HepG2 (cell line): ENCODE measurements around the gene UPF3A.

Experiments used
- ATF2 ChIP-seq: sonication (generic); formaldehyde crosslinking; IDR thresholded peaks from 2 replicates; pipeline ENCODE4 v1.4.0; 2020; ENCODE audit warnings: missing genetic modification reagents
- CBX5 ChIP-seq: sonication (generic); formaldehyde crosslinking; IDR thresholded peaks from 2 replicates; pipeline ENCODE4 v1.4.0; 2020; ENCODE audit warnings: missing genetic modification reagents, borderline replicate concordance
- CTCF ChIP-seq: sonication (generic); formaldehyde crosslinking; IDR thresholded peaks from 2 replicates; pipeline ENCODE4 v1.5.0; 2020; ENCODE audit warnings: mild to moderate bottlenecking, missing genetic modification reagents, moderate library complexity
- EZH2 ChIP-seq: conservative IDR thresholded peaks from 2 replicates; pipeline ENCODE4 v1.6.1; 2012; ENCODE audit warnings: mild to moderate bottlenecking, low read depth, low read length, moderate library complexity
- PRDM10 ChIP-seq: sonication (generic); formaldehyde crosslinking; IDR thresholded peaks from 2 replicates; pipeline ENCODE4 v1.4.0; 2020; ENCODE audit warnings: low read depth, missing genetic modification reagents
- REST ChIP-seq, 2 experiments: IDR thresholded peaks; 2 replicates each; pipeline ENCODE4 v1.6.1; 2011 to 2012; ENCODE audit warnings: low read length in 2 of 2, borderline replicate concordance in 1 of 2, low read depth in 1 of 2, mild to moderate bottlenecking in 1 of 2, moderate library complexity in 1 of 2
- TAF1 ChIP-seq: sonication (generic); formaldehyde crosslinking; IDR thresholded peaks from 2 replicates; pipeline ENCODE4 v1.4.0; 2020; ENCODE audit warnings: missing genetic modification reagents
- ZBTB10 ChIP-seq: sonication (generic); formaldehyde crosslinking; IDR thresholded peaks from 2 replicates; pipeline ENCODE4 v1.4.0; 2020; ENCODE audit warnings: missing genetic modification reagents, borderline replicate concordance
- ZNF3 ChIP-seq: IDR thresholded peaks from 2 replicates; pipeline ENCODE4 v1.7.0; 2017; ENCODE audit warnings: inconsistent platforms

GRCh38 chr13:114248011-114248410 is 33.4 kb upstream of the UPF3A start:
- TF ChIP-seq ZBTB10 = no peak
- no peak for TF ChIP-seq REST (IDR thresholded peaks at IDR 0.05; ENCODE audit: borderline replicate concordance in 1 of 2, low read depth in 1 of 2, low read length in 2 of 2)
- no peak for TF ChIP-seq CTCF (CRISPR knock-in tag)
- TF ChIP-seq ATF2 (CRISPR knock-in tag) = no peak
- TF ChIP-seq CBX5 (CRISPR knock-in tag) = no peak
- no peak for TF ChIP-seq PRDM10 (CRISPR knock-in tag)
- no peak for TF ChIP-seq EZH2
- TF ChIP-seq ZNF3 (CRISPR knock-in tag) = no peak
- TF ChIP-seq TAF1 = no peak
